Lower lobe of right lung (tissue), 2 donors: Measurements from ENCODE around the gene RUNX1. TPM values are rescaled to one million over a fixed set of nuclear protein-coding genes. Genes with fewer than 3 reads are reported as not detected.
"Not testable (repeated sequence)": the region's sequence is repeated elsewhere in the genome, so short reads cannot be mapped to it uniquely, and the experiment has no call there.

Experiments
- ATAC-seq, 2 donors: fragments of 200-7000 bp; cut with Tn5 transposase; one replicate each; pipeline ENCODE4 v1.9.1; 2020 to 2022; ENCODE audit warnings: mild to moderate bottlenecking in 2 of 2, moderate library complexity in 2 of 2
- DNase-seq: peaks from one replicate; pipeline ENCODE4 v3.0.0-alpha.2; 2020
- H3K27ac ChIP-seq: fragments of 200-600 bp; one replicate; pipeline ENCODE4 v1.8.0; 2022
- H3K27me3 ChIP-seq: fragments of 200-600 bp; one replicate; pipeline ENCODE4 v1.8.0; 2022; ENCODE audit warnings: low read depth
- H3K36me3 ChIP-seq: fragments of 200-600 bp; one replicate; pipeline ENCODE4 v1.8.0; 2022; ENCODE audit warnings: mild to moderate bottlenecking
- H3K4me1 ChIP-seq: fragments of 200-600 bp; one replicate; pipeline ENCODE4 v1.8.0; 2022
- H3K4me3 ChIP-seq: fragments of 200-600 bp; one replicate; pipeline ENCODE4 v1.8.0; 2022; ENCODE audit warnings: mild to moderate bottlenecking
- H3K9me3 ChIP-seq: fragments of 200-600 bp; one replicate; pipeline ENCODE4 v1.8.0; 2022
- CTCF ChIP-seq: fragments of 200-600 bp; IDR thresholded peaks from one replicate; pipeline ENCODE4 v1.8.0; 2022; ENCODE audit warnings: antibody characterized with exemption, mild to moderate bottlenecking
- intact Hi-C: fragments of 100-400 bp; cut with DNase I; formaldehyde crosslinking; loops from one replicate; pipeline ENCODE4 v1.11.0; 2022
- total RNA-seq: library from RNA; stranded (reverse); fragmentation: NEBNext Ultra II Directional; extraction: Animal tissue kit (Norgen Biotek cat#: 25700); gene quantifications from one replicate; pipeline ENCODE4 v1.2.1, GENCODE V29; 2021
- donor health status: DM: no; HTN: yes; CAD: no; lungs with severe emphysema.

Gene RUNX1
- total RNA-seq, 1 donor from 2014 or later, result 110 TPM

- Histone ChIP-seq H3K27me3 (no peaks in the 10 kb centered on the region), H3K9me3 (no peaks in the 10 kb centered on the region), H3K36me3 (peaks cover 35% of the 10 kb centered on the region), H3K4me3 (no peak overlapping the region), H3K4me1 (peaks cover 42% of the 10 kb centered on the region), H3K27ac (peak overlapping the region; percentile 48)
- intact Hi-C loops, result no loop called here
- DNase-seq (peak; percentile 56), ATAC-seq (peak; percentile 40 to 55)
- no peak for TF ChIP-seq CTCF
Measured at GRCh38 chr21:34807881-34808568, 241.1 kb downstream of the RUNX1 start.

- DNase-seq (no peak), ATAC-seq (peak; percentile 62 to 64)
- Histone ChIP-seq H3K36me3 (peaks cover 37% of the 10 kb centered on the region), H3K4me1 (peaks cover 46% of the 10 kb centered on the region), H3K27ac (peak overlapping the region; percentile 48), H3K4me3 (no peak overlapping the region), H3K27me3 (no peaks in the 10 kb centered on the region), H3K9me3 (no peaks in the 10 kb centered on the region)
- no peak for TF ChIP-seq CTCF
- intact Hi-C loops, result no loop called here
Measured at GRCh38 chr21:34807146-34807880, 241.8 kb downstream of the RUNX1 start.

GRCh38 chr21:34806423-34806822 lies 242.7 kb downstream of the RUNX1 start:
- H3K4me1 ChIP-seq, result peaks cover 43% of the 10 kb centered on the region
- H3K27ac ChIP-seq, result no peak overlapping the region
- no peak for DNase-seq
- peaks cover 36% of the 10 kb centered on the region for H3K36me3 ChIP-seq
- no peaks in the 10 kb centered on the region for H3K9me3 ChIP-seq
- no peaks in the 10 kb centered on the region for H3K27me3 ChIP-seq
- ATAC-seq, result no peak
- H3K4me3 ChIP-seq, result no peak overlapping the region
- intact Hi-C loops, result no loop called here
- TF ChIP-seq CTCF, result no peak

GRCh38 chr21:34805157-34805556 lies 243.9 kb downstream of the RUNX1 start:
- Histone ChIP-seq H3K4me3 (no peak overlapping the region), H3K27me3 (no peaks in the 10 kb centered on the region), H3K36me3 (peaks cover 35% of the 10 kb centered on the region), H3K4me1 (peaks cover 33% of the 10 kb centered on the region), H3K9me3 (no peaks in the 10 kb centered on the region), H3K27ac (no peak overlapping the region)
- DNase-seq (no peak), ATAC-seq (no peak)
- intact Hi-C loops, result no loop called here
- TF ChIP-seq CTCF, result no peak

- H3K27ac ChIP-seq, H3K9me3 ChIP-seq, H3K27me3 ChIP-seq, ATAC-seq, intact Hi-C loops, H3K4me3 ChIP-seq: not testable (repeated sequence)
- DNase-seq, result peak; percentile 66
- peaks cover 35% of the 10 kb centered on the region for H3K36me3 ChIP-seq
- H3K4me1 ChIP-seq, result peaks cover 33% of the 10 kb centered on the region
Measured at GRCh38 chr21:34804584-34804983, 244.5 kb downstream of the RUNX1 start.

GRCh38 chr21:34803782-34804370 lies 245.2 kb downstream of the RUNX1 start:
- Histone ChIP-seq H3K4me1 (peaks cover 31% of the 10 kb centered on the region), H3K27me3 (no peaks in the 10 kb centered on the region), H3K36me3 (peaks cover 35% of the 10 kb centered on the region), H3K9me3 (no peaks in the 10 kb centered on the region), H3K4me3 (no peak overlapping the region), H3K27ac (no peak overlapping the region)
- ATAC-seq, result no peak
- no peak for TF ChIP-seq CTCF
- intact Hi-C loops, result no loop called here
- DNase-seq, result no peak
